Measurements from ENCODE around the gene HSH2D.
A peak's percentile ranks its signal among the peaks of the same experiment; 100 is the strongest.
"Not testable (repeated sequence)": the region's sequence is repeated elsewhere in the genome, so short reads cannot be mapped to it uniquely, and the experiment has no call there.

HSH2D gene

DNA sequence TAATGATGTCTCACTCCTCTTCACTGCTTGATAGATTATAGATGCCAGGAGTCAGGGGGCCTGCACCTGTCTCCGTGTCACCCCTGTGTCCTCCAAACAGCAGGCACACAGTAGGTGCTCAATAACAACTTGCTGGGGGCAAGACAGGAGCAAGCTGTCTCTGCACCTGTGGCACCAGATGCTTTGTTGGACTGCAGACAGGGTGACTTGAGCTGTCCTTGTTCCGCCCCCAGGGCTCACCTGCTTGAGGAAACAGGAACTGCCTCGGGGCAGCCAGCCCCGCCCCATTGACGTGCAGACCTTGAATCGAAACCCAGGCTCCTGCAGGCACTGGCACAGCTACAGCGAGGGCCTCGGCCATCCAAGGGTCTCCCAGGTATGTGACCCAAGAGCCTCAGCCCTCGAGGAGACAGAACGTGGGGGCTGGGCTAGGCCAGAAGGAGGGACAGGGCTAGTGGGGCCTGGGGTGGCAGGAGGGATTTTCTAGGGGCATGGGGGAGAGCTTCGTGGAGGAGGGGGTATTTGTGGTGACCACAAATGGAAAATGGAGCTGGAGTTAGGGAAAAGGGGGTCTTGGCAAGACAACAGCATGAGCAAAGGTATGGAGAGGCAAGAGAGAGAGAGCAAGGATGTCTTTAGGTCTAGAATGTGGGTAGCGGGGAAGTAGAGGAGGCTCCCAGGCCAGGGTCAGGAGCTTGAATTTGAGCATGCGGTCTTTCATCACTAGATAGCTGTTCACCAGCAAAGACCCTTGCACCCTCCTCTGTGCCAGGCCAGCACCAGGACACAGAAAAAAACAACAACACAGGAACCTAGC, at the start of gene HSH2D:
Gene HSH2D, plus strand, starts transcription at position 287 of the 817 bp plus-strand sequence. CDS start 5,066 bp downstream, outside the sequence.
- no peak for DNase-seq (ENCODE audit: low spot score)

DNA sequence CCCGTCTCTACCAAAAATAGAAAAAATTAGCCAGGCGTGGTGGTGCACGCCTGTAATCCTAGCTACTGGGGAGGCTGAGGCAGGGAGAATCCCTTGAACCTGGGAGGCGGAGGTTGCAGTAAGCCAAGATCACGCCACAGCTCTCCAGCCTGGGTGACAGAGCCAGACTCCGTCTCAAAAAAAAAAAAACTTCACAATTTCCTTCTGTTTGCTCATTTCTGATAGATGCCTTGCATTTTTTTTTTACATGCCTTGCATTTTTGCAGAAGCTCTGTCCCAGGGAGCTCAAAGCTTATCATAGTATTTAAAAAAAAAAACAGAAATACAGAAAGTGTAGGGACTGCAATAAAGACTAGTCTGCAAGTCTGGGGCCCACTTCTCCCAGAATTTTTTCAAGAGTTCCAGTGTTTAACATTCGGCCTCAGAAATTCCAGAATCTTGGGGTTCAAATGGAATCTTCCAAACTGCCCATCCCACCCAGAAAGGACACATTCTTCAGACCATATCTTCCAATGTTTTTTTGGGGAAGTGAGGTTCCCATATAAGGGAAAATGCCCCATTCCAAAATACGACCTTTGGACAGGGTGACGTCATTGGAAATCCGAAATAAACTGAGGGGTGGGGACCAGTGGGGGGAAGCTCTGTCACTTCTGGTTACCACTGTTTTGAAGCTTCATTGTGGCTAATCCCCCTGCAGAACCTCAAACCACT, 49.0 kb upstream of the HSH2D start:
- no peak for DNase-seq (ENCODE audit: low spot score)

DNA sequence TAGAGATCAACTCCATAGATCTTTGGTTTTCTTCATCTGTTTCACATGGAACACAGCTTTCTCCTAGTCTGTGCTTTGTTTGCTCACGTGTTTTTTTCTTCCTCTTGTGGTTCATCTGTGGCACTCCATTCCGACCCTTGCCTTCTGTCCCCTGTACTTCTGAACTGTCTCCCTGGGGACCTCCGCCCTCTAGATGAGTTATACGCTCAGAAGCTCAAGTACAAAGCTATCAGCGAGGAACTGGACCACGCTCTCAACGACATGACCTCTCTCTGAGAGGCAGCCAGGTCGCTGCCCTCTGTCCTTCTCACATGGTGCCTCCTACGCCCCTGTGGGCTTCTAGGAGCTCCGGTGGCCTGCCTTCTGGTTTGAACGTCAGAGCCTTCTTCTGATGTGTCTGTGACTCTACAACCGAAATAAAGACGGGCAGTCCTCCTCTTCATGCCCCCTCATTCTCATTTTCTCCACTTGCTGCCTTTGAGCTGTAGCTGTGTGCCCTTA, 48.4 kb upstream of the HSH2D start:
- no peak for DNase-seq (ENCODE audit: low spot score)

DNA sequence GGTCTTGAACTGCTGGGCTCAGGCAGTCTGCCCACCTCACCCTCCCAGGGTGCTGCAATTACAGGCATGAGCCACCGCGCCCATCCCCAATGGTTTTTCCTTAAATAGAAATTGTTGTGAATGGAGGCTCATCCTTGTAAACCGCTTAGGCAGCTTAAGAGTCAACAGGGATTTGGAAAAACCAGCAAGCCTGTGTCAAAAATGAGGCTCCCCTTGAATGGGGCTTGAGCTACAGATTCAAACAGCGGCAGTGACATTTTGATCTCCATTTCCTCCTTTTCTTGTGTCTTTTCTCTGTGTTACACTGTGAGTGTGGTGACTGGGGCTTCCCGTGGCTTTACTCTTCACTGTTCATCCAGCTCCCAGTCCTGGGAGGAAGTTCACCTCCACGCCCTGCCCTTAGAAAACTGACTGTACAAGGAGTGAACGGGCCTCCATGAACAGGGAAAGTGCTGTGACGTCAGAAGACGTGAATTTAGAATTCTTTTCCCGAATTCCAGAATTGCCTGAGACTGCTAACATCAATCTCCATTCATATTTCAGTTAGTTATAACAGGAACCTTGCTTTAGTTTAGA, 47.1 kb upstream of the HSH2D start:
- no peak for DNase-seq (ENCODE audit: low spot score)

DNA sequence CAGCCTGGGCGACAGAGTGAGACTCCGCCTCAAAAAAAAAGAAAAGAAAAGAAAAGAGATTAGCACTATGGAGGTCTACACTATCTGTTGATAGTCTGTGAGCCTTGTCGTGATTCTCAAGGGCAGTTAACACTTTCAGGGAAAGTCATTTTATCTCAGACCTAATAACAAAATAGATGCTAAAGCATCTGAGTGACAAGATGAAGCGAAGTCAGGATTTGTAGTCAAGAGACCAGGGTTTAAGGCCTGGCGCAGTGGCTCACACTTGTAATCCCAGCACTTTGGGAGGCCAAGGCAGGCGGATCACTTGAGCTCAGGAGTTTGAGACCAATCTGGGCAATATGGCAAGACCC, 45.1 kb upstream of the HSH2D start:
- DNase-seq (ENCODE audit: low spot score): no peak

DNA sequence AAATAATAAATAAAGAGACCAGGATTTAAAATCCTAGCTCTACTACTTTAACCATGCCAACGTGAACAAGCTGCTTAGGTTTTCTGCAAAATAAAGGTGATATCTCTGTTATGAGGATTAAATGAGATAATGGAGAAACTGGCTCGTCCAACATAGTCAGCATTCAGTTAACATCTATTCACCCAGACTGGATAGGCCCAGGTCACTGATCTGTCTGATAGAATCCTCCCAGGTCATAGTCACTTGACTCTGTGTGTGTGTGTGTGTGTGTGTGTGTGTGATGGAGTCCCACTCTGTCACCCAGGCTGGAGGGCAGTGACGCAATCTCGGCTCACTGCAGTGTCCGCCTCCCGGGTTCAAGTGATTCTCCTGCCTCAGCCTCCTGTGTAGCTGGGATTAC, 44.7 kb upstream of the HSH2D start:
- no peak for DNase-seq (ENCODE audit: low spot score)

DNA sequence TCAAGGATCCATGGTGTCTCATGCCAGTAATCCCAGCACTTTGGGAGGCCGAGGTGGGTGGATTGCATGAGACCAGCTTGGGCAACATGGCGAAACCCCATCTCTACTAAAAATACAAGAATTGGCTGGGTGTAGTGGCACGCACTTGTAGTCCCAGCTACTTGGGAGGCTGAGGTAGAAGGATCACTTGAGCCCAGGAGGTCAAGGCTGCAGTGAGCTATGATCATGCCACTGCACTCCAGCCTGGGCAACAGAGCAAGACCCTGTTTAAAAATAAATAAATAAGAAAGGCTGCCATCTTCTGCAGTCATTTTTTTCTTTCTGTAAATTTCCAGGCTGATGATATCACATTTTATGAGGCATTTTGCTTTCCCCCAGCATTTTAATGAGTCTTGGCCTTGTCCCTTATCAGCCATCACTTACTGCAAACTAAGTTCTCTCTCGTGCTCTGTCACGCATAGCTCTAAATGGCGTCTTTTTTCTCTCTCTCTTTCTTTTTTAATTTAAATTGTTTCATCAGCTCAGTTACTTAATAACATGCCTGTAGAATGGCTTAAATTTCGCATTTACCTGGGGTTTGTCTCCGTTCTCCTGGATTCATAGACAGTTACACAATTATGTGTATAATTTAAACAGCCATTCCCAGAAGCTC, 44.0 kb upstream of the HSH2D start:
- DNase-seq (ENCODE audit: low spot score): not testable (repeated sequence)

- DNase-seq (ENCODE audit: low spot score): no peak
Measured at GRCh38 chr19:16100524-16100923, 43.0 kb upstream of the HSH2D start.

DNA sequence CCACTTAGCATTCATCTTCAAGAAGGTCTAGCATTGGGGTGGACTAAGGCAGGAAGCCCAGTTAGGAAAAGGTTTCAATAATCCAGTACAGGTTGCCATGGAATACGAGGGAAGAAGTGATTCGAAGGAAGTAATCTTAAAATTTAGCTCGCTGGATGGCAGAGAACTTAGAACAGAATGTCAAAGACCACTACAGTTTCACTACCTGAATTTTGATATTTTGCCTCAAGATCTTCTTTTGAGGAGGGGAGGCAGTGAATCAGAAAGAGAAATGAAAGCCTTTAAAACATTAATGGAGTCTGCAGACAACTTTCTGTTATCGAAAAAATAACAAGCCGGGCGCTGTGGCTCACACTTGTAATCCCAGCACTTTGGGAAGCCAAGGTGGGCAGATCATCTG, 38.8 kb upstream of the HSH2D start:
- DNase-seq (ENCODE audit: low spot score): no peak

DNA sequence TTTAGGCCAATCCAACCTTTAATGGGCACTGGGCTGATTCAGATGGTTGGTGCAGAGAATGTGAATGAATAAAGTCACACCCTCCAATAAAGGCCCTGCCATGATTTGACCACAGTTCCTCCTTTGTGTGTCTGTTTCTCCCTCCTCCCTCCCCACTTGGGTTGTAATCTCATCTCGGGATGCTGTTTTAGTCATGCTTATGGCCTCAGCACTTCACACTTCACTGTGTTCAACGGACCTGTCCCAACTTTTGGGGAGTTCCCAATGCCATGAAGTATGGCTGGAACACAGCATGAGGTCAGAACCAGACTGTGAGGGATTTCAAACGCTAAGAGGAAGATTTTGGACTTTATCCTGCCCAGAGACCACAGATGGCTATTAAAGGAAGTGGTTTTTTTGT, 37.4 kb upstream of the HSH2D start:
- no peak for DNase-seq (ENCODE audit: low spot score)

- DNase-seq (ENCODE audit: low spot score): peak; percentile 99
Measured at GRCh38 chr19:16111160-16111908, 32.2 kb upstream of the HSH2D start, which contains the start of gene RAB8A. TSS of gene RAB8A (plus strand) at chr19:16111889. CDS start at chr19:16111902, 13 bp downstream.

DNA sequence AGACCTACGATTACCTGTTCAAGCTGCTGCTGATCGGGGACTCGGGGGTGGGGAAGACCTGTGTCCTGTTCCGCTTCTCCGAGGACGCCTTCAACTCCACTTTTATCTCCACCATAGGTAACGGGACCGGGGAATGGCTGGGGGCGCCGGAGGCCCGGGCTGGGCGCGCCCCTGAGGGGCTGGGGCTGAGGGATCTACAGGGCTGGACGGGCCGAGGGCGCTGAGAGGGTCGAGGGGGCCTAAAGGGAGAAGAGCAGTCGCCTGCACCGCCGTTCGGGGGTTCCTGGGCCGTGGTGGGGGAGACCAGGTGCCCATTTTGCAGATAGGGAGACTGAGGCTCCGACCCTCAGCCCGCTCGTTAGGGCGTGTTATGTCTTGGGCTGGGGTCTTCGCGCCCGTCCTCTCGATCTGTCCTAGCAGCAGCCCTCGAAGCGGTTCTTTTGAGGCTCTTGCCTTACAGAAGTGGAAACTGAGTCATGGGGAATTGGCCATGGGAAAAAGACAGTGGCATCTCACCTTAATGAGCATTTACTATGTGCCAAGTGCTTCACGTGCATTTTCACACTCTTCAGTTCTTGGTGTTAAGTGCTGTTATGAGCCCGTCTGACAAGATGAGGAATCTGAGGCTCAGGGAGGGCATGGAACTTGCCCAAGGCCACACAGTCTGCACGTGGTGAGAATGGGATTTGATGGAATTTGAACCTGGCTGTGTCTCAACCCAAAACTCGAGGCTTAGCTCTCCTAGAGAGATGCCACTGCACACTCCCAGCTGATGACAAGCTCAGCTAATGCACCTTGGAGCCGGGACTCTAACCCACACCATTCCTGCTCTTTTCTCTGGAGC, 31.4 kb upstream of the HSH2D start:
- DNase-seq (ENCODE audit: low spot score): no peak

DNA sequence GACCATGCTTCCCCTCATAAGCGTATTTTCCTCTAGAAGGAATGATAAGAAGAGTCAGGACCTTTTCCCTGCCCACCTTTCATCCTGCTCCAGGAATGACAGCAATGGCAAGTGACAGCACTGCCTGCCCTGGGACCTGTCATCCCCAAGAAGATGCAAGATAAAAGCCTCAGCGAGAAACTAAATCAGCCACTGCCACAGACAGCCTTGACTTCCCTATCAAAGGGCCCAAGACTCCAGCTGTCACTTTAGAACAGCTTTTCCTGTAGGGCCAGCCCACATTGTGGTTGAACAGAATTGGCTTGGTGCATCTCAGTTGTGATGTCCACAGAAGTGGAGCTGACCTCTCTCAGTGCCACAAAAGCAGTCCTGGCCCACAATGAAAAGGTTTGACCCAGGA, 30.7 kb upstream of the HSH2D start:
- DNase-seq (ENCODE audit: low spot score): no peak

- DNase-seq (ENCODE audit: low spot score): no peak
Measured at GRCh38 chr19:16113727-16114126, 29.8 kb upstream of the HSH2D start.

DNA sequence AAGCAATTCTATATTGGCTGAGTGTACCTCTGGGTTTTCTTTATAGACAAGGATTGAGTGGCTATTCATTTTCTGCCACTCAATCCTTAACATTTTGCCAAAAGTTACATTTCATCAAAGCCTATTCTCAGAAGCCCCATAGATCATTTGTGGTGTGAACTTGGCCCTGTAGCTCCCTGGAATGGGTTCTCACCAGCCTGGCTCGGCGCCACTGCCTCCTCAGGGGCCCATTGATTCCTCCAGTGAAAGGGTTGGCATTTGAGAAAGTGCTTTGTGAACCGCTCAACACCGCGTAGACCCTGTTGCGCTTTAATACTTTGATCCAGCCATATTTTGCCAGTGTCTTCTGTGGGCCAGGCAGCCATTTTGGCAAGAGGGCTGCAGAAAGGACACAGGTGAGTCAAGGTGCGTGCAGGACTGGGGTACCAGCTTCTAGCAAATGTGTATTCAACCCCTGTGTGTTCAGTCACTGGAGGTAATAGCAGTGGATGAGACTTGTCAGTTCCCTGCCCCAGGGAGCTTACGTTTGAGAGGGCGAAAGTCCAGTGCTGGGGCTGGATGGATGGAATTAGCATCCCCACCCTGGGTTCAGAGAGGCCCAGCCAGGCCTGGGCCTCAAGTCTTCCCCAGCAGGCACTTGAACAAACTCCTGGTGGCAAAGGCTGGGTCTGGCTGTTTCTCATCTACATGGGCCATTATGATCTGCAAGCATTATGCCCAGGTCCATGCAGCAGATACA, 28.0 kb upstream of the HSH2D start:
- DNase-seq (ENCODE audit: low spot score): peak; percentile 73

DNA sequence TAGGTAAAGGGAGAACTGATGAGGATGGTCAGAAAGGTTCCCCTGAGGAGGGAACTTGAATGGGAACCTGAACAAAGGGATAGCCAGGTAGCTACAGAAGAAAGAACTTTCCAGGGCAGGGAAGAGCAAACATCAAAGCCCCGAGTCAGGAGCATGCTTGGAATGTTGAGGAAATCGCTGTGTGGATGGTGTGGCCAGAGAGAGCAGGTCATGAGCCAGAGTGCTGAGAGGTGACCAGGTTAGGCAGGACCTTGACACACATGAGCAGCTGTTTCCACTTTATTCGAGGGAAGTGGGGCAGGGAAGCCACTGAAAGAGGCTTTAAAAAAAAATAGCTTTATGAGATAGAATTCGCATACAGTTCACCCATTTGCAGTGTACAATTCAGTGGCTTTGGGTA, 27.4 kb upstream of the HSH2D start:
- DNase-seq (ENCODE audit: low spot score): no peak

- DNase-seq (ENCODE audit: low spot score): no peak
Measured at GRCh38 chr19:16117594-16118033, 25.9 kb upstream of the HSH2D start.

DNA sequence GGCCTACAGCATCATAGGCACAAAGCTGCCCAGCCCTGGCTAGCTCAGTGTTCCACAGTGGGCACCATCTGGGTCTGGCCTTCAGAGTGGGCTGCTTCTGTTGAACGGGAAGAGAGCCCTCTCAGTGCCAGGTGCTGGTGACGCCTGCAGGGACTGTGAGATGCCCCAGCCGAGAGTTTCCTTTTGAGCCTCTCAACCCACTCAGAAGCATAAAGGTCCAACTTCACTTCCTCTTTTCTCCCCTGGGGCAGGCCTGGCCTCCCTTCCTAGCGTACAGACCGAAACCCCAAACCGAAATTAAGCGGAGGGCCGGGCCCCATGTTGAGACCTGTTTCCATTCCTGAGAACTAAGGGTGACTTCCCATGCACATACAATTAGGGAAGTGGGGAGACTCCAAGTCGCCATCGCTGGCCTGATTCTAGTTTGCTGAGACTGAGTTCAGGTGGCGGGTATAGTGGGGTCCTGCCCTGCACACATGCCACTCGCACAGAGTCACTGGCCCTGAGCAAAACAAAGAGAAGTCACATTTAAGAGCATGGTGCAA, 24.9 kb upstream of the HSH2D start:
- peak; percentile 52 for DNase-seq (ENCODE audit: low spot score)

GRCh38 chr19:16119075-16119857, 24.2 kb upstream of the HSH2D start:
- not testable (repeated sequence) for DNase-seq (ENCODE audit: low spot score)
